Left kidney (tissue), 8 donors: ENCODE results near the gene MAGEB3. TPM values are rescaled to one million over a fixed set of nuclear protein-coding genes. Genes with fewer than 3 reads are reported as not detected.
"Not testable (repeated sequence)": the region's sequence is repeated elsewhere in the genome, so short reads cannot be mapped to it uniquely, and the experiment has no call there.

Source experiments
- DNase-seq: peaks from one replicate; pipeline ENCODE4 v3.0.0-alpha.2; 2013
- long read RNA-seq, 8 donors: transcript quantifications; one replicate each; lab custom pipeline, GENCODE V29; 2026
- polyA plus RNA-seq: library from polyadenylated mRNA; unstranded; fragments of 120-200 nt; gene quantifications from one replicate; pipeline ENCODE4 v1.2.1, GENCODE V29; 2013; ENCODE audit not compliant: insufficient read length

MAGEB3 gene
- polyA plus RNA-seq = not detected
- long read RNA-seq, donor 1 = 0 reads
- long read RNA-seq, donor 2 = 0 reads
- long read RNA-seq, donor 3 = 0 reads
- long read RNA-seq, donor 4 = 0 reads
- long read RNA-seq, donor 5 = 0 reads
- long read RNA-seq, donor 6 = 0 reads
- long read RNA-seq, donor 7 = 0 reads
- long read RNA-seq, donor 8 = 0 reads

DNA sequence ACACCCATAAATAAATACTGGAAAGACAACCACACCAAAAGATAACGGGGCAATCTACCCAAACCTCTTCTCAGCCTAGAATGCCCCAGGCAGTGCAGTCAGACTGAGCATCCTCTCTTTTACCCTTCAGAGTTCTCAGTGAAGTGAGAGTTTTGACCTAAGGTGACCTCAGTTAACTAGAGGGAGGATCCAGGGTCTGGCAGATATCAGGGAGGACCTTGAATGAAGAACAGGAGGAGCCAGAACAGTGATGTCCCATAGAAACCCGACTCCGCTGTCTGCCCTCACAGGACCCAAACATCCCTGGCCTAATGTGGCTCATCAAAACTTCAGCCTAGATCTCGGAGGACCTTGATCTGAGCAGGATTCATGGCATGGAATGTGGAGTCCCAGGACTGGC is at the start of gene MAGEB3:
TSS of gene MAGEB3 (plus strand) at position 263 of the 400 bp plus-strand sequence. CDS start 5,268 bp downstream, outside the sequence.
- DNase-seq = no peak

- no peak for DNase-seq
Measured at GRCh38 chrX:30181353-30181752, 49.1 kb upstream of the MAGEB3 start.

- no peak for DNase-seq
Measured at GRCh38 chrX:30183554-30183953, 46.9 kb upstream of the MAGEB3 start.

GRCh38 chrX:30190426-30190825 is 40.0 kb upstream of the MAGEB3 start:
- DNase-seq = no peak

DNA sequence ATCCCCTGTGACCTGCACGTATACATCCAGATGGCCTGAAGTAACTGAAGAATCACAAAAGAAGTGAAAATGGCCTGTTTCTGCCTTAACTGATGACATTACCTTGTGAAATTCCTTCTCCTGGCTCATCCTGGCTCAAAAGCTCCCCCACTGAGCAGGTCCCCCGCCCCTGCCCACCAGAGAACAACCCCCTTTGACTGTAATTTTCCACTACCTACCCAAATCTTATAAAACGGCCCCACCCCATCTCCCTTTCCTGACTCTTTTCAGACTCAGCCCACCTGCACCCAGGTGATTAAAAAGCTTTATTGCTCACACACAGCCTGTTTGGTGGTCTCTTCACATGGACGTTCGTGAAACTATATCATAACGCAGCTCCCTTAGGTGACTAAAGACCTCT is 36.5 kb upstream of the MAGEB3 start:
- DNase-seq = not testable (repeated sequence)

- no peak for DNase-seq
Measured at GRCh38 chrX:30196322-30196721, 34.1 kb upstream of the MAGEB3 start.

DNA sequence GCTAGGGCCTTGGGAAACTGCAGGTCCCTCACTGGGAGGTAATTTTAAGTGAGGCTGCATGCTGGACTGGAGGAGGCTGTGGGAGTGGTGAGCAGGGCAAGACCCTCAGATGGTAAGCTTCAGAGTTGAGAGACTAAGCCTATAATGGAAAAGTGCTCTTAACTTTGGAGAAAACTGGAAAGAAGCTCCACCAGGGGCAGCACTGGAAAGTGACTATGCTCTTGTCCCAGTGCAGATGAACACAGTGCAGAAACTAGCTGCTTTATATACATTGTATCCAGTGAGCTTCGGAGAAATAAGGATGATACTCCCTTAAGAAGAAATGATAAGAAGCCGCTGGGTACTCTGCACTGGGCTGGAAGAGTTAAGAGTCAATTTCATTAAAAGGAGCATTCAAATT is 18.3 kb upstream of the MAGEB3 start:
- DNase-seq = no peak

GRCh38 chrX:30215357-30215843 is 15.1 kb upstream of the MAGEB3 start, which contains the start of gene MAGEB2:
TSS of gene MAGEB2 (plus strand) at chrX:30215563. CDS start at chrX:30218581, 3,018 bp downstream.
- DNase-seq = no peak

DNA sequence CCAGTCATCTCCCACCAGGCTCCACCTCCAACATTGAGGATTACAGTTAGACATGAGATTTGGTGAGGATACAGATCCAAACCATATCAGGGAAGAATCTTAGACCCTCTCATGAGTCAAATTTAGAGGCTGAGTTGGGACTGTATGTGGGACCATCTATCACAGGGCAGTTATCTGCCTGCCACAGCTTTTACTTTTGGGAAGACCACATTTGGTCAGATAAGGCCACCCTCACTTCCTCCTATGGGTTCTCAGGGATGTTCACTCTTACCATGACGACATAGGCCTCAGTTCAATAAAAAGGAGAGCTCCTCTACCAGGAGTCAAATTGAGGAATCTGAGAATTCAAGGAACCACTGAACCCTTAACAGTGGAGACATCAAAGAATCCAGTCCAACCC is 13.0 kb upstream of the MAGEB3 start:
- no peak for DNase-seq

DNA sequence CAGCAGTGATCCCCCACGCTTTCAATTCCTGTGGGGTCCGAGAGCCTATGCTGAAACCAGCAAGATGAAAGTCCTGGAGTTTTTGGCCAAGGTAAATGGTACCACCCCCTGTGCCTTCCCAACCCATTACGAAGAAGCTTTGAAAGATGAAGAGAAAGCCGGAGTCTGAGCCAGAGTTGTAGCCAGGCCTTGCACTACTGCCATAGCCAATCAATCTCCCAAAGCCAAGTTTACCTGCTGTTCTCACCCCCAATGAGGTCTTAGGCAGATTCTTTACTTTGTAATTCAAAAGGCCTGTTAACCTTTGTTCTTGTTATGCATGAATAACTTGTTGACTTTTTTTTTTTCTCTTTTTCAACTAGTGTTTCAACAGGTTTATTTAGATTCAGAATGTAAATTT is 11.1 kb upstream of the MAGEB3 start:
- DNase-seq = no peak

DNA sequence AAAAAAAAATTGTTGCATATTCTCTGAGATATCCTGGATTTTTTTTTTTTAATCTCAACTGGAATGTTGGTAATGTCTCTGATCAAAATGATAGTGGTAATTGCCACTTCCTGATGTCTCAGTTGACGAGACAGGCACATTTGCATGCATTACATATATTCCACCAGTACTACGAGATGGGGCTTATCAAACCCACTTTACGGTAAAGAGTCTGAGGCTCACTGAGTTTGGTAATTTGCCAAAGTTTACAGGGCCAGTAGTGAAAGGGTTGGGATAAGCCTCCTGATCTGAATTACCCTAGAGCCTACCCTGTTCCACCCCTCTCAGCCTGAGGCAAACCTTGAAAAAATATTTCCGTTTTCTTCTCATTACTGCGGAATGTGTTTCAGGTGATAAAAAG is 9.8 kb upstream of the MAGEB3 start:
- DNase-seq = no peak

- peak; percentile 3 for DNase-seq
Measured at GRCh38 chrX:30224536-30224935, 5.9 kb upstream of the MAGEB3 start.

DNA sequence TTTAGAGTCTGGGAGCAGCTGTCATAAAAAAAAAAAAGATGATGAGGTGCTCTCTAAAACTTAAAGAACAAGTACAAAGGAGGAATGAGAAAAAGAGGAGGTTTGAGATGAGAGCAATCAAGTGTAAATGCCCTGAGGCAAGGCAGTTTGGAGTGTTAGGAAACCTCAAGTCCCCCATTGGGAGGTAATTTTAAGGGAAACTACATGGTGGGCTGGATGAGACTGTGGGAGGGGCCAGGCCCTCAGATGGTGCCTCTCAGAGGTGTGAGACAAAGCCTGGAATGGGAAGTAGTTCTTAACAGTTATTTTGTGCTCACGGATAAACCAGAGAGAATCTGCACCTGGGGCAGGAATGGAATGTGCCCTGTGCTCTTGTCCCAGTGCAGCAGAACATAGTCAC is 1.9 kb upstream of the MAGEB3 start:
- no peak for DNase-seq

- DNase-seq = no peak
Measured at GRCh38 chrX:30241724-30242415, 11.4 kb downstream of the MAGEB3 start, which contains the start of gene MAGEB4. TSS of gene MAGEB4 (plus strand) at chrX:30242000. CDS start at chrX:30242136, 136 bp downstream.

DNA sequence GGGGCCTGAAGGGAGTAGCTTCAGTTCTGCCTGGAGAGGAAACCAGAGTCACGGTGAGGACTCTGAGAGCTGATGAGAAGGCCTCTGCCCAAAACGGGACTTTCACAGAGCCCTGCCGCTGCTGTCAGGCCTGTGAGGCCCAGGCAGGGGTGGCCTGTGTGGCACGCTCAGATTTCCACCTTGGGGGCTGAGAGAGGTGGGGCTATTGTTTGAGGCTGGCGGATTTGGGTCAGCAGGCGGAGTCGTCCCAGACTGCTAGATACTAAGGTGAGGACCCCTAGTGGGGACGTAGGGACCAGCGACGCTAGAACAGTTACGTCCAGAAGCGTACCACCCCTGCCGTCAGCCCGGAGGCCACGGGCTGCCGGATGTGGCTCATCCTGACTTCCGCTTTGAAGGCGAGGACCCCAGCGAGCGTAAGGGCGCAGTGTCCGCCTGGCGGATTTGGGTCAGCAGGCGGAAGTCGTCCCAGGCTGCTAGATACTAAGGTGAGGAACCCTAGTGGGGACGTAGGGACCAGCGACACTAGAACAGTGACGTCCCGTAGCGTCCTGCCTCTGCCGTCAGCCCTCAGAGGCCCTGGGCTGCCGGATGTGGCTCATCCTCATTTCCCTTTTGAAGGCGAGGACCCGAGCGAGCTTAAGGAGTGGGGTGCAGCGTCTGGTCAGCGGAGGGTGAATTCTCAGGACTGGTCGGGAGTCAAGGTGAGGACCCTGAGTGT is 16.5 kb downstream of the MAGEB3 start, which contains the start of gene MAGEB1:
TSS of gene MAGEB1 (plus strand) at position 378 of the 721 bp plus-strand sequence. CDS start 3,348 bp downstream, outside the sequence.
- DNase-seq = no peak

- no peak for DNase-seq
Measured at GRCh38 chrX:30248854-30249253, 18.4 kb downstream of the MAGEB3 start.

DNA sequence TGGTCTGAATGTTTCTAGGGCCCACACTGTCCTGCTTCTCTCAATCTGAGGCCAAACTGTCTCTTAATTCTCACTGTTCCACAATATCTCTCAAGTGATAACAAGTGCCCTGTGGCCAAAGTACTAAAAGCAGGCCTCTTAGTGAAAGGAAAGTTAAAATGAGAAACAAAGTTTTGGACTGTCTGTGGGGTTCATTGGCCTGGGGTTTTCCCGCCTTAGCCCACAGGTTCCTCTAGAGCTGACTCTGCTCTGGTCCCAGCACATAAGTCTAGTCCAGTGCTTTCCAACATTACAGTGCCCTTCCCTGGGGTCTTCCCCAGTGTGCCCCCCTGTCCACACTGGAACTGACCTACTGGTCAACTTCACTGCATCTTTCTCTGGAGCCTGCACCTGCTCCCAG is 22.8 kb downstream of the MAGEB3 start:
- no peak for DNase-seq

- DNase-seq = no peak
Measured at GRCh38 chrX:30259927-30260326, 29.5 kb downstream of the MAGEB3 start.

DNA sequence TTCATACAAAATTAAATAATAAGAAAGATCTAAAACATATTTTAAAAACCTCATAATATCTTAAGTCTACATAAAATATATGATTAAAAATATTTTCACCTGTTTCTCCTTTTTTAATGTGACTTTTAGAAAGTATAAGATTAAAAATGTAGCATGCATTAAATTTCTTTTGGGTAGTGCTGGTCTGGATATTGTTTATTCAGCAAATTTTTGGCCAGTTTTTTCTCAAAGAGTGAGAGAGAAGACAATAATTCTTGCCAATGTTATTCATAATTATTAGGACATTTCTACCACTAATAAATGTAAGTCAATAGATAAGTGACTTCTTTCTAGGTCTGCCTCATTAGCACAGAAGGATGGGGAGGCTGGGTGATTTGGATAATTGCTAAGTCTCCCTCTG is 30.6 kb downstream of the MAGEB3 start:
- DNase-seq = no peak

DNA sequence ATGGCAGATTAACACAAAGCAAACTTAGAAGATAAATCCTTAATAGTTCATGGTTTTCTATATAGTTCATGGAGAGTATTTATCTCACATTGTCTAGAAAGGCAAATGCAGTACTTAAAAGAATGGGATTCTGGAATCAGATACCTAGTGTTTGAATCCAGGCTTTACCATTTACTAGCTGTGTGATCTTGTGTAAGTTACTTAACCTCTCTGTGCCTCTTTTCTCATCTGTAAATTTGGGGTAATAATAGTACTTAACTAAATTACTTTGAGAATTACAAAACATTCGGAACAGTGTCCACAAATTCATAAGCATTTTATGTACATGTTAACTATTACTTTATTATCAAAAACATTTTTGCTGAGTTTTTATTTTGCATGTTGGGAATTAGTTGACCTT is 32.3 kb downstream of the MAGEB3 start:
- no peak for DNase-seq

- no peak for DNase-seq
Measured at GRCh38 chrX:30270639-30271038, 40.2 kb downstream of the MAGEB3 start.

DNA sequence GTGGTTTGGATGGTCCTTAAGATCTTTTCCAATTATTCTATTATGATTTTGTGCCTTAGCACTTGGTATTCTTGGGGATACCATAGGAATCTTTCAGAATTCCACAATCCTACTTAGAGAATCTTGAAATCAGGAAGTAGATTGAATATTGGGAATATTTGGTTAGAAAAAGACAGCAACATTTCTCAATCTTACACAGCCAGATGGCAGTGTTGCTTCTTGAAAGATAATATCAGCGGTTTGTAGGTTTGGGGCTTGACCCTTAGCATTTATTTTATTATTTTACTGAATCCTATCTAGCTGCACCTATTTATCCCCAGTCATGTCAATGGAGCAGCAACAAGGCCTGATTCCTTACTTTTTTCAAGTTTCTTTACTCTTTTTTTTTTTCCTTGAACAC is 45.0 kb downstream of the MAGEB3 start:
- DNase-seq = no peak

DNA sequence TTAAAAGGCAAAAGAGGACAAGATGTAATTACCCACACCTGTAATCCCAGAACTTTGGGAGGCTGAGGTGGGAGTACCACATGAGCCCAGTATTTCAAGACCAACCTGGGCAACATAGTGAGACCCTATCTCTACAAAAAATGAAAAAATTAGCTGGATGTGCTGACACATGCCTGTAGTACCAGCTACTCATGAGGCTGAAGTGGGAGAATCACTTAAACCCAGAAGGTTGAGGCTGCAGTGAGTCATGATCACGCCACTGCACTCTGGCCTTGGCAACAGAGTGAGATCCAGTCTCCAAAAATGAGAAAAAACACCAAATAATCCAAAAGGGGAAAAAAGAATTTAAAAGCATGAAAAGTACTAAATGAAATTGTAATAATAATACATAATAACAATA is 47.9 kb downstream of the MAGEB3 start:
- no peak for DNase-seq
